ENCODE results near the gene PTGIR.

The PTGIR gene

DNA sequence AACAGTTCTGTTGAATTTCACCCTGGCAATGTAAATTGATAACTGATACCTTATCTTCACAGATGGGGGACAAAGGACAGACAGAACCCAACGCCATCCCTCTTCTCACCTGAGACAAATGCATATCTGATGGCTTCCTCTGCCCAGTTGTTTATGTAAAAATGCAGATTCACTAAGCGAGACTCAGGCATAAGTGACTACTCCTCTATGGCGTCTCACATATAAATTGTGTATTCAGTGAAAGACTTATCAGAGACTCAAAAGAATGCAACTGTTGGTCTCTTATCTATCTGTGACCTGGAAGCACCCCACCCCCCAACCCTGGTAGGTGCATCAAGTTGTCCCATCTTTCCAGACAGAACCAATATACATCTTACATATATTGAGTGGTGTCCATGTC is 37.0 kb downstream of the PTGIR start:
- no peak overlapping the region for H3K9ac ChIP-seq (ENCODE audit: low read length)
- H3K36me3 ChIP-seq (ENCODE audit: control insufficient read depth, low read depth, low read length): no peaks in the 10 kb centered on the region

DNA sequence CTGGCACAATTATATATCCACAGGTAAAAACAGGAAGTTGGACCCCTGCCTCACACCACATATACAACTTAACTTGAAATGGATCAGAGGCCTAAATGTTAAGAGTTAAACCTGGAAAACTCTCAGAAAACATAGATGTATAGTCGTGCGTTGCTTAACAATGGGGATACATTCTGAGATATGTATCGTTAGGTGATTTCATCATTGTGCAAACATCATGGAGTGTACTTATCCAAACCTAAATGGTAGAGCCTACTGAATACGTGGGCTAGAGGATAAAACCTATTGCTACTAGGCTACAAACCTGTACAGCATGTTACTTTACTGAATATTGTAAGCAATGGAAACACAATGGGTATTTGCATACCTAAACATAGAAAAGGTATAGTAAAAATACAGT is 38.6 kb downstream of the PTGIR start:
- no peaks in the 10 kb centered on the region for H3K36me3 ChIP-seq (ENCODE audit: control insufficient read depth, low read depth, low read length)
- no peak overlapping the region for H3K27ac ChIP-seq (ENCODE audit: low read length)
- H3K4me3 ChIP-seq (ENCODE audit: low read length): no peak overlapping the region
- no peaks in the 10 kb centered on the region for H3K9me3 ChIP-seq (ENCODE audit: control insufficient read depth, low read depth, low read length)
- H3K27me3 ChIP-seq (ENCODE audit: control insufficient read depth, insufficient read depth, low read length): no peaks in the 10 kb centered on the region
- H3K9ac ChIP-seq (ENCODE audit: low read length): no peak overlapping the region
- no peaks in the 10 kb centered on the region for H3K4me1 ChIP-seq (ENCODE audit: control insufficient read depth, low read depth, low read length)

More for the DNA sequence above, 37.0 kb downstream of the PTGIR start:
- Histone ChIP-seq H3K27me3 (ENCODE audit: control insufficient read depth, insufficient read depth, low read length) (no peaks in the 10 kb centered on the region), H3K4me1 (ENCODE audit: control insufficient read depth, low read depth, low read length) (no peaks in the 10 kb centered on the region), H3K27ac (ENCODE audit: low read length) (no peak overlapping the region), H3K4me3 (ENCODE audit: low read length) (no peak overlapping the region), H3K9me3 (ENCODE audit: control insufficient read depth, low read depth, low read length) (no peaks in the 10 kb centered on the region)

DNA sequence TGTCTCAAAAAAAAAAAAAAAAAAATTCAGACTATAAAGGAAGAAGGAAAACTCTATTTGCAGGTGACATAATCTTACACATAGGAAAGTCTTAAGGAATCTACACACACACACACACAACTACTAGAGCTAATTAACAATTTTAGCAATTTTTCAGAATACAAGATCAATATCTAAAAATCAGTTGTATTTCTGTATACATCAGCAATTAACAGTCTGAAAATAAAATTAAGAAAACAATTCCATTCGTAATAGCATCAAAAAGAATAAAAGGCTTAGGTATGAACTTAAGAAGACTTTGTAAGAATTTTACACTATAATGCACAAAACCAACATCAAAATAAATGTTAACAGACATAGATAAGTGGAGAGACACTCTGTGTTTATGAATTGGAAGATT is 39.4 kb downstream of the PTGIR start:
- H3K9me3 ChIP-seq (ENCODE audit: control insufficient read depth, low read depth, low read length): no peaks in the 10 kb centered on the region
- H3K4me3 ChIP-seq (ENCODE audit: low read length): no peak overlapping the region
- no peaks in the 10 kb centered on the region for H3K4me1 ChIP-seq (ENCODE audit: control insufficient read depth, low read depth, low read length)
- no peaks in the 10 kb centered on the region for H3K36me3 ChIP-seq (ENCODE audit: control insufficient read depth, low read depth, low read length)
- H3K27me3 ChIP-seq (ENCODE audit: control insufficient read depth, insufficient read depth, low read length): no peaks in the 10 kb centered on the region
- no peak overlapping the region for H3K27ac ChIP-seq (ENCODE audit: low read length)
- no peak overlapping the region for H3K9ac ChIP-seq (ENCODE audit: low read length)

DNA sequence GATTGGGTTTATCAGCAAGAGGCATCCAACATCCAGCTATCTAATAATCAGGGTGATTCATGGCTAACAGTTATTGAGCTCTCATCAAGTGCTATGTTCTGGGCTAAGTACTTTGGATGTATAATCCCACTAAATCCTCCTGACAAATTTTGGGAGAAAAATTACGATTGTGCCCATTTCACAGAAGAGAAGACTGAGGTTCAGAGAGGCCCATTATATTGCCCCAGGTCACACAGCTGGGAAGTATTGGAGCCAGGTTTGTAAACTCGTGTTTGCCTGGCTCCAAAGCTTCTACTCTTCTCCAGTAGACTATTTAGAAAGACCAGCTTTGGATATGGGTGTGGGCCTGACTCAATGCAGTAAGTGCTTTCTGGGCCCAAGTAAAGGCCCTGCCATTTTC is 44.6 kb downstream of the PTGIR start:
- Histone ChIP-seq H3K4me3 (ENCODE audit: low read length) (no peak overlapping the region), H3K9me3 (ENCODE audit: control insufficient read depth, low read depth, low read length) (no peaks in the 10 kb centered on the region), H3K4me1 (ENCODE audit: control insufficient read depth, low read depth, low read length) (no peaks in the 10 kb centered on the region), H3K27me3 (ENCODE audit: control insufficient read depth, insufficient read depth, low read length) (no peaks in the 10 kb centered on the region), H3K27ac (ENCODE audit: low read length) (no peak overlapping the region), H3K9ac (ENCODE audit: low read length) (no peak overlapping the region), H3K36me3 (ENCODE audit: control insufficient read depth, low read depth, low read length) (no peaks in the 10 kb centered on the region)

GRCh38 chr19:46579361-46579879 is 45.5 kb downstream of the PTGIR start:
- Histone ChIP-seq H3K9ac (ENCODE audit: low read length) (no peak overlapping the region), H3K27me3 (ENCODE audit: control insufficient read depth, insufficient read depth, low read length) (no peaks in the 10 kb centered on the region), H3K27ac (ENCODE audit: low read length) (no peak overlapping the region), H3K9me3 (ENCODE audit: control insufficient read depth, low read depth, low read length) (no peaks in the 10 kb centered on the region), H3K36me3 (ENCODE audit: control insufficient read depth, low read depth, low read length) (no peaks in the 10 kb centered on the region), H3K4me1 (ENCODE audit: control insufficient read depth, low read depth, low read length) (no peaks in the 10 kb centered on the region), H3K4me3 (ENCODE audit: low read length) (no peak overlapping the region)

DNA sequence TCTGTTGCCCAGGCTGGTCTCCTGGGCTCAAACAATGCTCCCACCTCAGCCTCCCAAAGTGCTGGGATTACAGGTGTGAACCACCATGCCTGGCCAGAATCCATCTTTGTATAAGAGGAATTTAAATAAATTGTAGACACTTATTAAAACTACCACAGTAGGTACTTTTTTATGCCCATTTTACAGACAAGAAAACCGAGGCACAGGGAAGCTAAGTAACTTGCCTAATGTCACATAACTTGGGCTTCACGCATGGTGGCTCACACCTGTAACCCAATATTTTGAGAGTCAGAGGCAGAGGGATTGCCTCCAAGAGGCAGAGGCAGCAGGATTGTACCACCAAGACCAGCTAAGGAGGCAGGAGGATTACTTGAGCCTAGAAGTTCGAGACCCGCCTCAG is 46.4 kb downstream of the PTGIR start:
- no peak overlapping the region for H3K27ac ChIP-seq (ENCODE audit: low read length)
- H3K4me3 ChIP-seq (ENCODE audit: low read length): no peak overlapping the region
- H3K36me3 ChIP-seq (ENCODE audit: control insufficient read depth, low read depth, low read length): no peaks in the 10 kb centered on the region
- H3K4me1 ChIP-seq (ENCODE audit: control insufficient read depth, low read depth, low read length): no peaks in the 10 kb centered on the region
- H3K9ac ChIP-seq (ENCODE audit: low read length): no peak overlapping the region
- no peaks in the 10 kb centered on the region for H3K27me3 ChIP-seq (ENCODE audit: control insufficient read depth, insufficient read depth, low read length)
- H3K9me3 ChIP-seq (ENCODE audit: control insufficient read depth, low read depth, low read length): no peaks in the 10 kb centered on the region

GRCh38 chr19:46574533-46574932 is 50.4 kb downstream of the PTGIR start:
- H3K9ac ChIP-seq (ENCODE audit: low read length): no peak overlapping the region
- H3K4me1 ChIP-seq (ENCODE audit: control insufficient read depth, low read depth, low read length): no peaks in the 10 kb centered on the region
- H3K27ac ChIP-seq (ENCODE audit: low read length): no peak overlapping the region
- no peaks in the 10 kb centered on the region for H3K9me3 ChIP-seq (ENCODE audit: control insufficient read depth, low read depth, low read length)
- no peaks in the 10 kb centered on the region for H3K36me3 ChIP-seq (ENCODE audit: control insufficient read depth, low read depth, low read length)
- no peak overlapping the region for H3K4me3 ChIP-seq (ENCODE audit: low read length)
- no peaks in the 10 kb centered on the region for H3K27me3 ChIP-seq (ENCODE audit: control insufficient read depth, insufficient read depth, low read length)

DNA sequence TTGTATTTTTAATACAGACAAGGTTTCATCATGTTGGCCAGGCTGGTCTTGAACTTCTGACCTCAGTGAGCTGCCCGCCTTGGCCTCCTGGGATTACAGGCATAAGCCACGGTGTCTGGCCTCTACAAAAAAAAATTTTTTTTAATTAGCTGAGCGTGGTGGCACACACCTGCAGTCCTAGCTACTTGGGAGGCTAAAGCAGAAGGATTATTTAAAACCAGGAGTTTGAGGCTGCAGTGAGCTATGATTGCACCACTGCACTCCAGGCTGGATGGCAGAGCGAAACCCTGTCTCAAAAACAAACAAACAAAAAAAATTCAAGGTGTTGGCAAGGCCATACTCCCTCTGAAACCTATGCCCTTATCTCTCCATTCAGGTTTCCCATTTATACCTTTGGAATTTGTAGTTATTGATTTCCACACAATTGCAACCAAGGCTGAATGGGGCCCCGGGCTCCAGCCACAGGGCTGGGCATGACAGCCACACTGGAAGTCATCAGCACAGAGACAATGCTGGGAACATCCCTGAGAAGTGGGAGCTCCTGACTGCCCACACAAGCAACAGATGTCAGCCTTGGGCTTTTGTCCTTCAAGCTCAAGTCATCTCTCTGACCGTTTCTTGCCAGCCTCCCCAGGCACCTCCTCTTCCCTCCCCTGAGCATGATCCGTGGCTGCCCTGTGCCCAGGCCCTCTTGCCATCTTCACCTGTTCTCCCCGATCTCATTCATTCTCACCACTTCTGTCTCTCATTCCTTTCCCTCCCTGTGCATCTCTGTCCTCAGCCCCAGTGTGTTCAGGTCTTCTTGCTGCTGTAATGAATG is 51.0 kb downstream of the PTGIR start:
- Histone ChIP-seq H3K4me3 (ENCODE audit: low read length) (no peak overlapping the region), H3K9ac (ENCODE audit: low read length) (no peak overlapping the region), H3K27ac (ENCODE audit: low read length) (no peak overlapping the region), H3K27me3 (ENCODE audit: control insufficient read depth, insufficient read depth, low read length) (no peaks in the 10 kb centered on the region), H3K9me3 (ENCODE audit: control insufficient read depth, low read depth, low read length) (no peaks in the 10 kb centered on the region), H3K4me1 (ENCODE audit: control insufficient read depth, low read depth, low read length) (no peaks in the 10 kb centered on the region), H3K36me3 (ENCODE audit: control insufficient read depth, low read depth, low read length) (no peaks in the 10 kb centered on the region)

DNA sequence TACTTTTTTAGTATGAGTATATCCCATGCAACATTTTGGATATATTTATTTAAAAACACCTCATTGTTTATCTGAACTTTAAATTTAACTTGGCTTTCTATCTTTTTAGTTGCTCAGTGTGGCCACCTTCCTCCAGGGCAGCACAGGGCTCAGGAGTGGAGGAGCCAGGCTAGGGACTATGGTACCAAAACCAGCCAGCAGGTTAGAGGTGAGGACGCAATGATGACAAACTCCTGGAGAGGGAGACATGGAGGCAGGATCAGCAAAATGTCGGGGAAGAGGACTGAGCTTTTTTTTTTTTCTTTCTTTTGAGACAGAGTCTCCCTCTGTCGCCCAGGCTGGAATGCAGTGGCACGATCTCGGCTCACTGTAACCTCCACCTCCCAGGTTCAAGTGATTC is 53.4 kb downstream of the PTGIR start:
- Histone ChIP-seq H3K36me3 (ENCODE audit: control insufficient read depth, low read depth, low read length) (no peaks in the 10 kb centered on the region), H3K4me3 (ENCODE audit: low read length) (no peak overlapping the region), H3K9ac (ENCODE audit: low read length) (no peak overlapping the region), H3K4me1 (ENCODE audit: control insufficient read depth, low read depth, low read length) (no peaks in the 10 kb centered on the region), H3K27me3 (ENCODE audit: control insufficient read depth, insufficient read depth, low read length) (no peaks in the 10 kb centered on the region), H3K27ac (ENCODE audit: low read length) (no peak overlapping the region), H3K9me3 (ENCODE audit: control insufficient read depth, low read depth, low read length) (no peaks in the 10 kb centered on the region)

All from iPS-18a (cell line).